ENCODE data around the gene AVL9.
"Not testable (repeated sequence)": the region's sequence is repeated elsewhere in the genome, so short reads cannot be mapped to it uniquely, and the experiment has no call there.

AVL9 gene

DNA sequence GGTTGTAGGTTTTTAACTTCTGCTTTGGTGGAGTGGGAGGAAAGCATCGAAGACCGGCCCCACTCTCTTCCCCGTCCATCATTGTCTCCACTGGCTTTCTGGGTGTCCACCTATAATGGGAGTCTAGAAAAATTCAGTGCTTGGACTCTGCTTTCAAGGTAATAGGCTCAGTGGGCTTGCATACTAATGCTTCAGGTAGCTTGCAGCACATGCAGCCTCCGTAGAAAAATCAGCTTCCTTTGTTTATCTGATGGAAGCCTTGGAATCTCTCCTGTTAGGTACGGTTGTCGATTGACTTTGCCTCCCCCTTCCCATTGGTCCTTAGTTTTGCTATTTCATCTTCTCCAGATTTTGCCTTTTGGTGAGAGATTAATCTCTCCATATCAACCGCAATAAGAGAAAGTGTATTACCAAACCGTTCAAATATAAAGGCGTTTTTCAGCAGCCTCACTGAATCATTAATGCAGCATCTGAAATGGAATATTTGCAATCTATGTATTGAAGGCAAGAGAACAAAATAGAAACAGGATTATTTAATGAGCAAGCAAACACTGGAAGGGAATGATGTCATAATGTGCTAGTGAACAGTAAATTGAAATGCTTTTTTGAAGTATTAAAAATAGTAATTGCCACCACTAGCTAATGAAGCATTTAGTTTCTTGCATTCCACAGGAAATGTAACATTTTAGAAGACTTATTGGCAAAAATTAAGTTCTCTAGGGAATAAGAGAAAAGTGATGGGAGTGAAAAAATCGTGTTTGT is 944 bp downstream of the AVL9 start:
- DNase-seq: no peak

DNA sequence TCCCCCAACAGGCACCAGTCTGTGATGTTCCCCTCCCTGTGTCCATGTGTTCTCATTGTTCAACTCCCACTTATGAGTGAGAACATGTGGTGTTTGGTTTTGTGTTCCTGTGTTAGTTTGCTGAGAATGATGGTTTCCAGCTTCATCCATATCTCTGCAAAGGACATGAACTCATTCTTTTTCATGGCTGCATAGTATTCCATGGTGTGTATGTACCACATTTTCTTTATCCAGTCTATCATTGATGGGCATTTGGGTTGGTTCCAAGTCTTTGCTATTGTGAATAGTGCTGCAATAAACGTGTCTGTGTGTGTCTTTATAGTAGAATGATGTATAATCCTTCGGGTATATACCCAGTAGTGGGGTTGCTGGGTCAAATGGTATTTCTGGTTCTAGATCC is 4.5 kb downstream of the AVL9 start:
- DNase-seq: not testable (repeated sequence)

DNA sequence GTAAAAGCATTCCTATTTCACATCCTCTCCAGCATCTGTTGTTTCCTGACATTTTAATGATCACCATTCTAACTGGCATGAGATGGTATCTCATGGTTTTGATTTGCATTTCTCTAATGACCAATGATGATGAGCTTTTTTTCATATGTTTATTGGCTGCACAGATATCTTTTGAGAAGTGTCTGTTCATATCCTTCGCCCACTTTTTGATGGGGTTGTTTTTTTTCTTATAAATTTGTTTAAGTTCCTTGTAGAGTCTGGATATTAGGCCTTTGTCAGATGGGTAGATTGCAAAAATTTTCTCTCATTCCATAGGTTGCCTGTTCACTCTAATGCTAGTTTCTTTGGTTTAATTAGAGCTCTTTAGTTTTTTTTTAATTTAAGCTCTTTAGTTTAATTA is 4.9 kb downstream of the AVL9 start:
- DNase-seq: not testable (repeated sequence)

DNA sequence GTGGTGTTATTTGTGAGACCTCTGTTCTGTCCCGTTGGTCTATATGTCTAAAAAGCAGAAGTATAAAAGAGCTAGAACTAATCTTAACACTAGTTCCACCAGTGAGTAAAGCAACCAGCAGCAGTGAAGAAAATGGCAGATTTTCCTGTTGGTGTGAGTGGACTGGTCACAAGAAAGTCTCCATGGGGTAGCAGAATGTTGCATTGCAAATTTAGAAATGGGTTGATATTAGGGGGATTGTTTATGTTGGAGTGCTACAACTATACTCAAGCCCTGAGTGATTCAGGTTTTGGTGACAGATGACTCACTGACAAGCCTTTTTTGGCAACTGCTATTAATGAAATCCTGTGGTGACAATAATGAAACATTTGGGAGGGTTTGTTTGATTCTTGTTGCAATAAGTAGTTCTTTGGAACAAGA is 5.6 kb downstream of the AVL9 start:
- peak; percentile 84 for DNase-seq

DNA sequence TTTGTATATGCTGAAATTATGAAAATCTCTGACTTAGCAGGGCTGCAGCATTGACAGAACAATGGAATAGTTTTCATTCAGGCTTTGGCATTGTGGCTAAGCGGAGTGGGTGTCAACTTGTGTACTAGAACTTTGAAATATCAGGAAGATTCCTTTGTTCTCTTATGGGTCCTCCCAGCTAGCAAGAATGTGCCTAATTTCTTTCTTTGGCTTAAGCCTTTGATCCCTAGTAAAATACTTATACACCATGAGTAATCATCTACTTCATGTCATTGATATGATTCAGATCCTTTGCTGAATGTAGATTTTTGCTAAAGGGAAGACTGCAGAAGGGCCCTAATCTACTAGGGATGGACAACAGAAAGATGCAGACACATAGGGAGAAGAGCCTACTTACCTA is 6.2 kb downstream of the AVL9 start:
- peak; percentile 83 for DNase-seq

DNA sequence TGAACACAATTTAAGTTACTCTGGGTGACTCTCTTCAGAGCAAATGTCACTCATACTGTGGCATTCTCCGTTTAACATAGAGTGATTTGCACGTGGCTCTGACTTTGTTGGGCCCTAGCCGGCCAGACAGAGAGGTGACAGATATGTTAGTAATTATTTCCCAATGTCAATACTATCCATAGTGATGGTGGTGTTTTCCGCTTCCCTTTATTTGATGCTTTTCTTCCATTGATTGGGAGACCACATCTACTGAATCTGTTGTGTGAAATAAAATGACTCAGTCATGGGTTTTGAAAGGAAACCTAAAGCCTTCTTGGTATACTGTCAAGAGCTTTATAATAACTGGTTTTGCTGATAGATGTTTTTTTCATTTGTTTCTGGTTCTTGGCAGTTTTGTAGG is 7.4 kb downstream of the AVL9 start:
- DNase-seq: no peak

DNA sequence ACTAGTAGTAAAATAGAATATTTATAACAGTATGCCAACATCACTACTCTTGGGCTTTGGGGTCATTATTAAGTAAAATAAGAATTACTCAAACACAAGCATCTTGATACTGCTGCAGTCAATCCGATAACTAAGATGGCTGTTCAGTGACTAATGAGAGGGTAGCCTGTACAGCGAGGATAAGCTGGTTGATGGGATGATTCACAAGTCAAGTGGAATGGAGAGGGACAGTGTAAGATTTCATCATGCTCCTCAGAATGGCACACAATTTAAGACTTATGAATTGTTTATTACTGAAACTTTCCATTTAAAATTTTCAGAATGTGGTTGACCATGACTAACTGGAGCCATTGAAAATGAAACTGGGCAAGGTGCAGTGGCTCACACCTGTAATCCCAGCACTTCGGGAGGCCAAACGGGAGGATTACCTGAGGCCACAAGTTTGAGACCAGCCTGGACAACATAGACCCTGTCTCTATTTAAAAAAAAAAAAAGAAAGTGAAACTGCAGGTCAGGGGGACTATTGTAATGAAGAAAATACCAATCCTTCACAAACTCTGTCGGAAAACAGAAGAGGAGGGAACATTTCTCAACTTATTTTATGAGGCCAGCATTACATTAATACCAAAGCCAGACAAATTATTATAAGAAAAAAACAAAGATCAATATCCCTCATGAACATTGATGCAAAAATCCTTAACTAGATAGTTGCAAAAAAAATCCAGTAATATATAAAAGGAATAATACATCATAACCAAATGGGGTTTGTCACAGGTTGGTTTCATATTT is 11.2 kb downstream of the AVL9 start:
- DNase-seq: peak; percentile 94

DNA sequence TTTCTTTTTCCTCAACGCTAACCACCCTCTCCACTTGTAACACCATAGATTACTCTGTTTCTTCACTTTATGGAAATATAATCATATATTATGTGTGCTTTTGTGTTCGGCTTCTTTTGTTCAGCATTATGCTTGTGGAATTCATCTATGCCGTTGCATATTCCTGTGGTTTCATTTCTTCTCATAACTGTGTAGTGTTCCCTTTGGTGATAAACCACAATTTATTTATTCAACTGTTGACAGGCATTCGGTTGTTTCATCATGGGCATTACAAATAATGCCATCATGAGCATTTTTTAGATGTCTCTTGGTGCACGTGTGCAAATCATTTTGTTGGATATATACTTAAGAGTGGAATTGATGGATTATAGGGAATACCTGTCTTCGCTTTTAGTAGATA is 12.1 kb downstream of the AVL9 start:
- peak; percentile 67 for DNase-seq

DNA sequence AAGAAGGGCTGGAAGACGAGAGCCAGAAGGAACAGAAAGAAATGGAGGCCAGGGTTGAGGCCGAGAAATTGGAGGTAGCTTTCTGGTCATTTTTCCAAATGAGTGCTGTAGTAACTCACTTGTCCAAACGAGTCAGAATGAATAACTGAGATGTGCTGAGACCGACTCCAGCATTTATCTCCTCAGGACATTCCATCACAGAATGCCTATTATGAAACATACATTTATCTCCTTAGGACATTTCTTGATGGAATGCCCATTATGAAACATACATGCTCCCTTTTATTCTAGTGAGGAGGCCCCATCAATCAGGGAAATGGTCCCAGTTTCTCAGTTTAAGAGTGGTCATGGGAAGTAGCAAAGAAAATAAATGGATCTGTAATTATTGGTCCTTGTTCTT is 16.5 kb downstream of the AVL9 start:
- peak; percentile 20 for DNase-seq

DNA sequence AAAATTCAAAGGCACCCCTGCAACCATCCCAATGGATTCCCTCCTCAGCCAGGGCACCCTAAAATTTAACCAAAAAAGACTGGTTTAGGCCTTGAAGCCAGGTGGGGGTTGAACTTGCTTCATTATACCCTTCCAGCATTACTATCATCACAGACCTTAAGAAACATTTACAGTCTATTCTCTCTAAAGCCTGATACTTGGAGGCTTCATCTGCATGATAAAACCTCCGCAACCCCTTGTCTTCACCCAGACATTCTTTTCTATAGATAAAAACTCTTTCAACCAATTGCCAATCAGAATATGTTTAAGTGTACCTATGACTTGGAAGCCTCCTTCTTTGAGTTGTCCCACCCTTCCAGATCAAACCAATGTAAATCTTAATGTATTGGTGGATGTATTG is 17.9 kb downstream of the AVL9 start:
- DNase-seq: no peak

DNA sequence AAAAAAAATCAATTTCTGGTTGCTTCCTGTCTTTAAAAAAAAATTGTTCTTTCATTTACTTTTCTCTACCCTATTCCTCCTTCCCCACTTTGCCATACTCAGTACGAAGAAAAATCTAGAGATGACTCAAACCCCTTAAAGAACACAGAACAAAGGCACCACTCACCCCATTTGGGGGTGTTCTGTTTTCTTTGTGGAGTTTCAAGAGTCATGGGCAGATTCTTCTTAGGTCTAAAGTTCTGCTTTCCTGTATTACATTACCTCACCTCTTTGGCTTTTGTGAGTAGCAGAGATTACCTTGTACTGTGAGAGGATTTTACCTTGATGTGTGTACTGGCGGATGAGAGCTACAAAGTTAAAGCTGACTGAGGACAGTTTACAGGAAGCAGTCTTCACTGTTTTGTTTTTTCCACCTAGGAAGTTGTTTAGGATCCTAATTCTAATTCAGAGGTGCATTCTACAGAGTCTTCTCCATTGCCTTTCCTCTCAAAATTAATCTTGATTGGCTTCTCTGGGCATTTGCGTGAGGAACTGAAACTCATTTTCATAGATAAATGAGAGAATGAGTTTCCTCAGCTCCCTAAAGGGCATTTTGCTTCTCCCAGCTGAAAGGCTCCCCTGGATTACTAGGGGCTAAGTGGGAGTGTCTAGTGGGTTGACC is 20.7 kb downstream of the AVL9 start:
- no peak for DNase-seq

DNA sequence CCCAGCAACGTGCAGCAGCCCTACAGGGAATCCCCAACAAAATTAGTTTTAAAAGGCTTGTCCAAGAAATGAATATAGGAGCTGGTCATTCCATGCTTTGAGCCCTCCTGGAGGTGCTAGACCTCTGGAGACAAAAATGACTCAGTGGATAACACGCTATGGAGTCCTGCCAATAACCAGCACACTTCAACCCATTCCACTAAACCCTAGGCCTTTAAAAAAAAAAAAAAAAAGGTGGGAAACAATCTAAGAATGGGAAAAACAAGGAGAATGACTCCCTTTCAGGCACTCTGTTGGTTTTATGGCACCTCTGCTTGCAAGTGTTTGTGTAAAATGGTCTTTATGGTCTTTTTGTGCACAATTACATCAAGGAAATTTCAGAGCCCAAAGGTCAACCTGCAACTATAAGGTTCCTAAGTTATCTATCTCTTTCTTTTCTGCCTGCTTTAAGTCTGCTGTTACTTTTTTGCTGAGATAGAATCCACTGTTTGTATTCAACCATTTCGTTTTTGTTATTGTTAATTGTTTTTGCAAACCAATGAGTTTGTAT is 21.3 kb downstream of the AVL9 start:
- DNase-seq: peak; percentile 16

DNA sequence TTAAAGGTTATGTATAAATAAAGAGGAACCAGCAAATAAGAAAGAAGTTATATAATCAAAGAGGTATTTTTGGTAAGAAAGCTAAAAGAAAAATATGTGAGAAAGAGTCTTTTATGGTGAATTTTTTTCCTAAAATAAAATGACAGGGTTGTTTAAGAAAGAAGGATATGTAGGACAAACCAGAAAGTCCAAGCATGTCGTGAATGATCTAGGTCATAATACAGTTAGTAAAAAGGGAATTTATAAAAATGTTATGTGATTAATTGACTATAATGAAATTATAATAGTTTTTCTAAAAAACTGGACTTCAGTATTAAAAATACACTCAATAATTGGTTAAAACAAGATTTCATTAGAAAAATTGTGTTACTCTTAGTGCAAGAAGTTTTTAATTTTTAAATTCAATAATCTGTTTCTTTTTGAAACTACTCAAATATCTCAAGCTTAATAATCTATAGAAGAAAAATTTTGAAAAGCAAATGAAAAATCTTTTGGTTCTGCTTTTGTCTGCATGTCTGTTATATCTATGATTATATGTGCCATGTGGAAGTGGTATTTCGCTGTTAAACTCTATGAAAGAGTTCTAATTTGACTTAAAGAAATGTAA is 23.3 kb downstream of the AVL9 start:
- DNase-seq: peak; percentile 54

DNA sequence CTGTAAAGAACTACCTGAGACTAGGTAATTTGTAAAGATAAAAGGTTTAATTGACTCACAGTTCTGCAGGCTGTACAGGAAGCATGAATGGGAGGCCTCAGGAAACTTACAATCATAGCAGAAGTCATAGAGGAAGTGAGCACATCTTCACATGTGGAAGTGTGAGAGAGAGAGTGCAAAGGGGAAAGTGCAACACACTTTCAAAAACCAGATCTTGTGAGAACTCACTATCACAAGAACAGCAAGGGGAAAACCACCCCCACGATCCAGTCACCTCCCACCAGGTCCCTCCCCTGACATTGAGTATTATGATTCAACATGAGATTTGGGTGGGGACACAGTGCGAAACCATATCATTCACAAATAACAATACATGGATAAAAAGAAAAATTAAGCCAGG is 24.5 kb downstream of the AVL9 start:
- DNase-seq: no peak

DNA sequence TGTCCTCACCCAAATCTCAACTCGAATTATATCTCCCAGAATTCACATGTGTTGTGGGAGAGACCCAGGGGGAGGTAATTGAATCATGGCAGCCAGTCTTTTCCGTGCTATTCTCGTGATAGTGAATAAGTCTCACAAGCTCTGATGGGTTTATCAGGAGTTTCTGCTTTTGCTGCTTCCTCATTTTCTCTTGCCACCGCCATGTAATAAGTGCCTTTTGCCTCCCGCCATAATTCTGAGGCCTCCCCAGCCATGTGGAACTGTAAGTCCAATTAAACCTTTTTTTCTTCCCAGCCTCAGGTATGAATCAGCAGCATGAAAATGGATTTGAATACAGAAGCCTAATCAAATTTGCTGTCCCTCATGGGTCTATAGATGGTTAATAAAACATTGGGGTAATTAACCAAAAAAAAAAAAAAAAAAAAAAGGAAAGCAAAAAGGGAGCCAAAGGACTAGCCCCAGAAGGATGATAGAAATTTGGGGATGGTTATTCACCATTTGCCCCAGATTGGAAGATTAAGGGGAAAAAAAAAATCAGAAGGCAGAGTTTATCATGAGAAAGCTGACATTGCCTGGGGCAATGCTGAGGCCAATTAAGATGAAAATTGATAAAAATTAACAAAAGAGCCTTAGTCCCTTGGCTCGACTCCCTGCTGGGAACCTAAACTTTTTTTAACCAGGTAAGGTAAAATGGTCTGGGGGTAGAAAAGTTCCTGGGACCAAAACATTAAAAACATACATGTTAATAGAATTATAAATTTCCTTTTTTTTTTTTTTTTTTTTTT is 27.6 kb downstream of the AVL9 start:
- no peak for DNase-seq

DNA sequence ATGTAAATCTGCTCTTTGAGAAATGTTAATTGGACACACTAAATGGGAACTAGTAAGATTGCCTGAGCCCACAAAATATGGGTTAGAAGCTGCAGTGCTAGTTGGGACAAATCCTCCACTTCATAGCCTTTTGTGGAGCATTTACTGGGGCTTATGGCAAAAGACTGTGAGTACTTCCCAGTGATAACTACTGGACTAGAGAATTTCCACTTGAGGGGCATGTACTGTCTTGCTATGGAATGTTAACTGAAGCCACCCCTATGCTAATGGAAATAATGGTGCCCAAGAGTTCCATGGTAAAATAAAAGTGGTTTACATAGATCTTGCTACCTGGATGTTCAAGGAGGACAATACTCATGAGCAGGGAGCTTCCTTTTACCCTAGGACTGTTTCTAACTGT is 29.3 kb downstream of the AVL9 start:
- DNase-seq: no peak

DNA sequence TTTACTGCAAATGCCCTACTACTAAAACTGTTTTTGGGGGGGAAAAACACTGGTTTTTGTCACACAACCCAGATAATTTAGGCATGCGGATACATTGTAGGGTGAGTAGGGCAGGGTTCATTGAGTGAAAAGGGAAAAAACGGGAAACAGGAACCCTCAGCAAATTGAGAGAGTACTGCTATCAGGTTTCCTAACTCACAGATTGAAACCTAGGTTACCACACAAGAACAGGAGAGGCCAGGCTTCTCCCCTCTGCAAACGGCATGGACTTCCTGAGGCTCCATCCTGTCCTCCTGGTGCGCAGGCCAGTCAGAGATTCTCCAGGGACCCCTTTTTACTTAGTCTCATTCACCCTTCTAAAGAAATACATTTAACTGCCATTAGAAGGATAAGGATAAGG is 30.6 kb downstream of the AVL9 start:
- no peak for DNase-seq

DNA sequence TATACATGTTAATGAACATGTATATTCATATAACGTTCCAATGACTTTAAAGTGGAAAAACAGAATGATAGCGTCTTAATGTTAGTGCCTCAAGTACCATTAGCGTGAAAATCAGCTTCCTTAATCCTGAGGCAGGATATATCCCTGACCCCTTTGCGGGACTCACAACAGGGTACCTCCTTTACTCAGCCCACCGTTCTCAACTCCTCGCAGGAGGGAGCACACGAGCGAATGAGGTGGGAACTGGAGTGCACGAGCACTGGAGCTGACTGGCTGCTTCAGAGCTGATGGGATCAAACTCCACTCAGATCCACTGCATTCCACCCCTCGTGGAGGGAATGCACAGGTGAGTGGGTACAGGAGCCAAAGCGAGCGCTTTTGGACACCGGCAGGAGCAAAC is 36.1 kb downstream of the AVL9 start:
- no peak for DNase-seq

DNA sequence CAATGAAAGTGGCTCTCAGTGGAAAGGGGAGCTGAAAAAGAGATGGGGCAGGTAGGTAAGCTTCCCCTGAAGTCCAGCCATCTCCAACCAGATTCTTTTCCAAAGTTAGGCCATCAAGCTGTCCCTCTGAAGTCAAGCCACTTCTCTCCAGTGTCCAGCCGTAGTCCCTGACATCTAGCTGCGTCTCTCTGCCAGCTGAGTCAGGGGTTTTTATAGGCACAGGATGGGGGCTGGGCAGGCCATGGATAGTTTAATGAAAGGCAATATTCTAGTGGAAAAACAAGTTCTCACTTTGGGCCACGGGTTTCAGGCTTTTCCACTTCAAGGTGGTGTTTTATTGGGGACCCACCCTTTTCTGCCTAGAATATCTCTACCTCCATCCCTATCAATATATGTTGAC is 36.8 kb downstream of the AVL9 start:
- no peak for DNase-seq

DNA sequence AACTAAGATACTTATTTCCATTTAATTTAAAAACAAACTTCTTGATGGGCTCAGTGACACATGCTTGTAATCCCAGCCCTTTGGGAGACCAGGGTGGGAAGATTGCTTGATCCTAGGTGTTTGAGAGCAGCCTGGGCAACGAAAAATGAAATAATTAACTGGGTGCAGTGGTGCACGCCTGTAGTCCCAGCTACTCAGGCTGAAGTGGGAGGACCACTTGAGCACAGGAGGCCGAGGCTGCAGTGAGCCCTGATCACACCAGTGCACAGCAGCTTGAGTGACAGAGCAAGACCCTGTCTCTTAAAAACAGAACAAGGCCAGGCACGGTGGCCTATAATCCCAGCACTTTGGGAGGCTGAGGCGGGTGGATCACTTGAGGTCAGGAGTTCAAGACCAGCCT is 37.4 kb downstream of the AVL9 start:
- DNase-seq: no peak

DNA sequence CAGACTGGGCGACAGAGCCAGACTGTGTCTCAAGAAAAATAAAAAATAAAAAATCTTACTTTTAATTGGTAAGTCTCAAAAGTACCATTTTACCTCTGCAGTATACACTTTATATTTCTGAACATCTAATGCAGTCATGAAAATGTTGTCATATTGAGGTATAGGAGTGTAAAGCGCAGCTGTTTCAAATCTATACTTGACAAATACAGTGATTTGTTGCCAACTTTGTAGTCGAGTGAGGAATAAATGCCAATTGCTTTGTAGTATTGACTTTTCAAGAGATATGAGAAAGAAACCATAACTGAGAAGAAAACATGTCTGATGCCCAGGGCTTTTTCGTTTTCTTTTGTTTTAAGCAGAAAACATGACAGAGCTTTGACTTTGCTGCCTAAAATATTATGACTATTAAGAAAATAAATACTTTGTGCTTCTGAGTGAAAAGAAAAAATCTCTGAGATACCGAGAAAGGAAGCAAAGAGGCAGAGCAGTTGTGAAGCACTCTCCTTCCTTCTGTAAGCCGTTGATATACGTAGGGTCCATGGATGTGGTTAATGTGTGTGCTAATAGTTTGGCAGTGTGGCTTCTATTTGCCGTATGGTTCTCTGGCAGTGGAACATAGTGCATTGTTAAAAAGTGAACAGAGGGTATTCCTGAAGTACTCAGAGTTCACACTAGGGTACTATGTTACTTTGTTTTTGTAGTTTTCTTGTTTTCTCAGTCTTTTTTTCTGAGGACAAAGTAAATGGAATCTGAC is 38.2 kb downstream of the AVL9 start:
- DNase-seq: peak; percentile 39

All from fibroblast of upper back skin (primary cell).